GM18951 (cell line): ENCODE results near the gene UBE2J1.
"Not testable (repeated sequence)": the region's sequence is repeated elsewhere in the genome, so short reads cannot be mapped to it uniquely, and the experiment has no call there.

Experiments
- POLR2A ChIP-seq: IDR thresholded peaks from 4 replicates; pipeline ENCODE4 v1.6.1; 2011; ENCODE audit warnings: mild to moderate bottlenecking; ENCODE audit not compliant: insufficient read length, insufficient read depth; ENCODE audit errors: extremely low read depth
- in situ Hi-C: fragments of 300-500 bp; cut with MboI; formaldehyde crosslinking; loops from one replicate; pipeline ENCODE4 v1.12.0; 2022; ENCODE audit warnings: low sequenced_read_pairs, mixed read lengths, inconsistent platforms; ENCODE audit not compliant: unreplicated experiment

UBE2J1 gene

DNA sequence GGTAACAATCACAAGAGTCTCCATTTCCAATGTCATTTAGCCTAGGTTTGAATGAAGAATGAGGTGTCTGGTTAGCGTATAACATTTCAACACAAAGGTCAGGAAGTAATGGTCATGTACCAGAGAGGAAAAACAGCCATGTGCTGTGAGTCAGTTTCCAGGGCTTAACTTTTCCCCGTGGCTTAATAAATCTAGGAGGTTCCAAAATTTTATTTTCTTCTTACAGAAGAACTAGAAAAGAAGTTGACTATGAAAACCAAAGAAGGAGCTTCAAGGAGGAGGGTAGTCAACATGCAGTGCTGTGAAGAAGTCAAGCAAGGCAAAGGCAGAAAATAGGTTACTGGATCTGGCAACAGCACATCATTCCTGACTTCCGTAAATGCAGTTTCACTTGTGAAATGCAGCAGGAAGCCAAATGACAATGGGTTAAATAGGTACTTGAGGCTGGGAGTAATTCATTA, 29.0 kb downstream of the UBE2J1 start:
- no peak for TF ChIP-seq POLR2A

GRCh38 chr6:89321131-89321970, 31.2 kb downstream of the UBE2J1 start:
- in situ Hi-C loops = no loop called here
- no peak for TF ChIP-seq POLR2A

More for the DNA sequence above, 29.0 kb downstream of the UBE2J1 start:
- in situ Hi-C loops = no loop called here

GRCh38 chr6:89320012-89320559, 32.4 kb downstream of the UBE2J1 start:
- in situ Hi-C loops = no loop called here
- no peak for TF ChIP-seq POLR2A

GRCh38 chr6:89317067-89317466, 35.5 kb downstream of the UBE2J1 start:
- no peak for TF ChIP-seq POLR2A
- in situ Hi-C loops = no loop called here

DNA sequence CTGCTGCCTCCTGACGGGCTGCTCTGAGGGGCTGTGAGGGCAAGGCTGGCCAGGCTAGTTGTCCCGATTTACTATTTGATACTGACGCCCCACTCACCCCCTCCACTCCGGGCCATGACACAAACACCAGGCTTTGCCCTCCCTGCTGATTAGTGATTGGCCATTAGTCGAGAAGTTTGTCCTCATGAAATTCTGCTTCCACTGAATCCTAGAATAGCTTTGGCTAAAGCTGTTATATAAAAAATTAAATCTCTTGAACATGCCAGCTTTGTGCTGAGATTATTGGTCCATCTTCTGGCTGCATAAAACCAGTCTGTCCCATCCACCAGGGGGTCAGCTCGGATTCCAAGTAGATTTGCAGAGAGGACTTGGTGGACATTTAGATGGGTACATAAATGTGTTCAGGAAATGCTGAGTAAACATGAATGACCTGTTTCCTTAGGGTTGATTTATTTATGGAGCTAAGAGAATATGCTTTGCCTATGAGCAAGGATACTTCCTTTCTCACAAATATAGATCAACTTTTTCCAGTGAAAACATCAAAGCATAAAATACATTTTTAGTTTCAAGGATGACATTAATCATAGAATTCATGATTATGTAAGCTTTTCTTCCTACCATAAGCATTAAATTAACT, 37.2 kb downstream of the UBE2J1 start, which contains the start of gene GABRR2:
Gene GABRR2, minus strand, starts transcription at position 51 of the 637 bp plus-strand sequence. CDS start 134 bp downstream, outside the sequence.
- TF ChIP-seq POLR2A = no peak
- in situ Hi-C loops = no loop called here

DNA sequence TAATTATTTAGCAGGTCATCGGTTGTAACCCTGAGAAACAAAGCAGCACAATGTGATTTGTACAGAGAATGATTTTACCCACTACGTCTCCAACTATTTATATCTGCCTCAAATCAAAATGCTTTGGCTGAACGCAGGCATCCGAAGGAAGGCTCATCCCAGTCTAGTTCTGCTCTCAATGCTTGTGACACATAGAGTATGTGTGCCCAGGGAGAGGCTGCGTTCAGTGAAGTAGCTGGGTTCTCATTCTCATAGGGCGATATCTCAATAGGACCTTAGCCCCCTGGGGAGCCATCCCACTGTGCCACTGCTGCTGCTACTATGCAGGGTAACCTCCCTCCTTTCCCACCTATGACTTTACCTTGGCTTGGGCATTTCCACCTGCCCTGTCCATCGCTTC, 37.8 kb downstream of the UBE2J1 start:
- in situ Hi-C loops = no loop called here
- TF ChIP-seq POLR2A = no peak

DNA sequence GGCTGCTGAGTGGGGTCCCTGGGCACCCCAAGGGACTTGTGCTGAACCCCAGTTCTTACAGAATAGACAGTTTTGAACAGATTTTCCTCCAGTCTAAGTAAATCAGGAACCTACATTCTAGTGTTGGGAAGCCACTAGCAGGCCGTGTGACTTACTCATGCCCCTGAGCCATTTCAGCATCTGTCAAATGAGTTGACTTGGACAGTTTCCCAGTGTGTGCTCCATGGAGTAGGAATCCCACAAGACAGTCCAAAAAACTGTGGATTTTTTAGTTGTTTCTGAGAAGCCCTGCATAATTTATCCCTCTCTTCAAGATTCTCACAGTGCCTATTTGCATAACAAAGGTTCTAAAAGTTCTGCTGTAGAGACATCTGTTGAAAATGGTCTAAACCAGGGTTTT, 39.5 kb downstream of the UBE2J1 start:
- no peak for TF ChIP-seq POLR2A
- in situ Hi-C loops = no loop called here

- in situ Hi-C loops = no loop called here
- TF ChIP-seq POLR2A = no peak
Observed at GRCh38 chr6:89311853-89312531, 40.5 kb downstream of the UBE2J1 start.

DNA sequence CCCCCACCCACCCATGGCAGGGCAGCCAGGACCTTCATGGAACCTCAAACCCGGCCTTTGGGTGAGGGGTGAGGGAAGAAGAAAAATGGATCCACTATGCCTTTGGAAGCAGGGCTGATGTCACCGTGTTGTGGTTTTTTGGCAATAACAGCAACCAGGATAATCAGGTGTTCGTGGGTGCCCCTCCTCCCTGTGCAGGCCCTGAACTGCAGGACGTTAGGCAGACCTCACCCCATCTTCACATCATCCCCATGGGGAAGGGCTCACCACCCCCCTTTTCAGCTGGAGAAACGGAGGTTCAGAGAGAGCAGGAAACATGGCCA, 41.0 kb downstream of the UBE2J1 start:
- TF ChIP-seq POLR2A = no peak
- in situ Hi-C loops = no loop called here

- in situ Hi-C loops = no loop called here
- TF ChIP-seq POLR2A = no peak
Observed at GRCh38 chr6:89310929-89311328, 41.6 kb downstream of the UBE2J1 start.

GRCh38 chr6:89308525-89309395, 43.8 kb downstream of the UBE2J1 start:
- in situ Hi-C loops = no loop called here
- TF ChIP-seq POLR2A = no peak

DNA sequence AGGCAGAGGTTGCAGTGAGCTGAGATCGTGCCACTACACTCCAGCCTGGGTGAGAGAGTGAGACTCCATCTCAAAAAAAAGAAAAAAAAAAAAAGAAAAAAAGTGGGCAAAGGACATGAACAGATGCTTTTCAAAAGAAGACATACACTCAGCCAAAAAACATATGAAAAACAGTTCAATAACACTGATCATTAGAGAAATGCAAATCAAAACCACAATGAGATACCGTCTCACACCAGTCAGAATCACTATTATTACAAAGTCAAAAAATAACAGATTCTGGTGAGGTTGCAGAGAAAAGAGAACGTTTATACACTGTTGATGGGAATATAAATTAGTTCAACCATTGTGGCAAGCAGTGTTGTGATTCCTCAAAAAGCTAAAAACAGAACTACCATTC, 48.0 kb downstream of the UBE2J1 start:
- in situ Hi-C loops = not testable (repeated sequence)
